Measurements from ENCODE around the gene LEFTY2.

DNA sequence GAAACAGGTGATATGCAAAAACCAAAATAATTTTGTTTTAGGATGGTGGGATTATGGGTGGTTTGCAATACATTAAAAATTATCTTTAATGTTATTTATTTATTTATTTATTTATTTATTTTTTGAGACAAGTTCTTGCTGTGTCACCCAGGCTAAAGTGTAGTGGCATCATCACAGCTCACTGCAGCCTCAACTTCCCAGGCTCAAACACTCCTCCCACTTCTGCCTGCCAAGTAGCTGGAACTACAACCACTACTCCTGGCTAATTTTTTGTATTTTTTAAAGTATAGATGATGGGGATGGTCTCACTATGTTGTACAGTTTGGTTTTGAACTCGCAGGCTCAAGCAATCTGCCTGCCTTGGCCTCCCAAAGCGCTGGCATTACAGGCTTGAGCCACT lies 10.5 kb downstream of the LEFTY2 start:
- TF ChIP-seq, protein P1, sequence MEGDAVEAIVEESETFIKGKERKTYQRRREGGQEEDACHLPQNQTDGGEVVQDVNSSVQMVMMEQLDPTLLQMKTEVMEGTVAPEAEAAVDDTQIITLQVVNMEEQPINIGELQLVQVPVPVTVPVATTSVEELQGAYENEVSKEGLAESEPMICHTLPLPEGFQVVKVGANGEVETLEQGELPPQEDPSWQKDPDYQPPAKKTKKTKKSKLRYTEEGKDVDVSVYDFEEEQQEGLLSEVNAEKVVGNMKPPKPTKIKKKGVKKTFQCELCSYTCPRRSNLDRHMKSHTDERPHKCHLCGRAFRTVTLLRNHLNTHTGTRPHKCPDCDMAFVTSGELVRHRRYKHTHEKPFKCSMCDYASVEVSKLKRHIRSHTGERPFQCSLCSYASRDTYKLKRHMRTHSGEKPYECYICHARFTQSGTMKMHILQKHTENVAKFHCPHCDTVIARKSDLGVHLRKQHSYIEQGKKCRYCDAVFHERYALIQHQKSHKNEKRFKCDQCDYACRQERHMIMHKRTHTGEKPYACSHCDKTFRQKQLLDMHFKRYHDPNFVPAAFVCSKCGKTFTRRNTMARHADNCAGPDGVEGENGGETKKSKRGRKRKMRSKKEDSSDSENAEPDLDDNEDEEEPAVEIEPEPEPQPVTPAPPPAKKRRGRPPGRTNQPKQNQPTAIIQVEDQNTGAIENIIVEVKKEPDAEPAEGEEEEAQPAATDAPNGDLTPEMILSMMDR (IDR thresholded peaks at IDR 0.05), result no peak
- TF ChIP-seq POLR2A (IDR thresholded peaks at IDR 0.05), result no peak

All from adrenal gland (tissue), 5 donors.